HEK293 (cell line): Measurements from ENCODE around the gene MSANTD2.

Experiments
- MZF1 ChIP-seq: fragments of 450-650 bp; formaldehyde crosslinking; IDR thresholded peaks from 2 replicates; pipeline ENCODE4 v1.5.1; 2017; ENCODE audit warnings: missing biosample characterization, missing genetic modification characterization, borderline replicate concordance
- OSR2 ChIP-seq: fragments of 450-650 bp; formaldehyde crosslinking; IDR thresholded peaks from 2 replicates; pipeline ENCODE4 v1.5.1; 2016; ENCODE audit warnings: missing biosample characterization, missing genetic modification characterization
- SCRT2 ChIP-seq: fragments of 450-650 bp; formaldehyde crosslinking; IDR thresholded peaks from 2 replicates; pipeline ENCODE4 v1.5.1; 2016; ENCODE audit warnings: missing biosample characterization, missing genetic modification characterization
- SP2 ChIP-seq: fragments of 450-650 bp; formaldehyde crosslinking; IDR thresholded peaks from 2 replicates; pipeline ENCODE4 v1.5.1; 2016; ENCODE audit warnings: missing biosample characterization, missing genetic modification characterization
- WT1 ChIP-seq: fragments of 450-650 bp; formaldehyde crosslinking; IDR thresholded peaks from 2 replicates; pipeline ENCODE4 v1.5.1; 2016; ENCODE audit warnings: missing biosample characterization, missing genetic modification characterization
- ZFHX2 ChIP-seq: fragments of 450-650 bp; formaldehyde crosslinking; conservative IDR thresholded peaks from 2 replicates; pipeline ENCODE4 v1.5.1; 2016; ENCODE audit warnings: missing biosample characterization, missing genetic modification characterization
- ZFP69B ChIP-seq: fragments of 450-650 bp; formaldehyde crosslinking; IDR thresholded peaks from 2 replicates; pipeline ENCODE4 v1.5.1; 2016; ENCODE audit warnings: missing biosample characterization, missing genetic modification characterization
- ZNF16 ChIP-seq: fragments of 450-650 bp; formaldehyde crosslinking; IDR thresholded peaks from 2 replicates; pipeline ENCODE4 v1.5.1; 2016; ENCODE audit warnings: low read depth, missing biosample characterization, missing genetic modification characterization
- ZNF324 ChIP-seq: fragments of 450-650 bp; formaldehyde crosslinking; IDR thresholded peaks from 2 replicates; pipeline ENCODE4 v1.5.1; 2016; ENCODE audit warnings: missing biosample characterization, missing genetic modification characterization
- ZNF350 ChIP-seq: fragments of 450-650 bp; formaldehyde crosslinking; IDR thresholded peaks from 2 replicates; pipeline ENCODE4 v1.5.0; 2017; ENCODE audit warnings: missing biosample characterization, mild to moderate bottlenecking, missing genetic modification characterization
- ZNF37A ChIP-seq: fragments of 450-650 bp; IDR thresholded peaks from 2 replicates; pipeline ENCODE4 v1.5.1; 2018; ENCODE audit warnings: missing biosample characterization, missing genetic modification characterization
- ZNF423 ChIP-seq: fragments of 450-650 bp; formaldehyde crosslinking; IDR thresholded peaks from 2 replicates; pipeline ENCODE4 v1.5.1; 2016; ENCODE audit warnings: missing biosample characterization, missing genetic modification characterization
- ZNF600 ChIP-seq: fragments of 450-650 bp; formaldehyde crosslinking; IDR thresholded peaks from 2 replicates; pipeline ENCODE4 v1.5.1; 2016; ENCODE audit warnings: missing biosample characterization, missing genetic modification characterization
- ZNF654 ChIP-seq: fragments of 450-650 bp; formaldehyde crosslinking; IDR thresholded peaks from 2 replicates; pipeline ENCODE4 v1.5.1; 2016; ENCODE audit warnings: low read depth, missing biosample characterization, missing genetic modification characterization
- ZNF660 ChIP-seq: fragments of 450-650 bp; IDR thresholded peaks from 2 replicates; pipeline ENCODE4 v1.5.1; 2018; ENCODE audit warnings: missing biosample characterization, mild to moderate bottlenecking, missing genetic modification characterization
- TF ChIP-seq, protein P1 (sequence below): fragments of 450-650 bp; formaldehyde crosslinking; conservative IDR thresholded peaks from 2 replicates; pipeline ENCODE4 v1.5.1; 2016; ENCODE audit warnings: low read depth, missing biosample characterization, missing genetic modification characterization
- TF ChIP-seq, protein P2 (sequence below): fragments of 450-650 bp; formaldehyde crosslinking; IDR thresholded peaks from 2 replicates; pipeline ENCODE4 v1.5.1; 2017; ENCODE audit warnings: missing biosample characterization, missing genetic modification characterization
- TF ChIP-seq, protein P3 (sequence below): fragments of 450-650 bp; formaldehyde crosslinking; IDR thresholded peaks from 2 replicates; pipeline ENCODE4 v1.5.1; 2016; ENCODE audit warnings: missing biosample characterization, missing genetic modification characterization
- TF ChIP-seq, protein P4 (sequence below): fragments of 450-650 bp; formaldehyde crosslinking; IDR thresholded peaks from 2 replicates; pipeline ENCODE4 v1.5.1; 2016; ENCODE audit warnings: missing biosample characterization, missing genetic modification characterization, borderline replicate concordance
- TF ChIP-seq, protein P5 (sequence below): fragments of 450-650 bp; IDR thresholded peaks from 2 replicates; pipeline ENCODE4 v1.5.1; 2018; ENCODE audit warnings: missing biosample characterization, mild to moderate bottlenecking, missing genetic modification characterization
- TF ChIP-seq, protein P6 (sequence below): fragments of 450-650 bp; formaldehyde crosslinking; IDR thresholded peaks from 2 replicates; pipeline ENCODE4 v1.5.1; 2016; ENCODE audit warnings: missing biosample characterization, missing genetic modification characterization, borderline replicate concordance

The MSANTD2 gene

DNA sequence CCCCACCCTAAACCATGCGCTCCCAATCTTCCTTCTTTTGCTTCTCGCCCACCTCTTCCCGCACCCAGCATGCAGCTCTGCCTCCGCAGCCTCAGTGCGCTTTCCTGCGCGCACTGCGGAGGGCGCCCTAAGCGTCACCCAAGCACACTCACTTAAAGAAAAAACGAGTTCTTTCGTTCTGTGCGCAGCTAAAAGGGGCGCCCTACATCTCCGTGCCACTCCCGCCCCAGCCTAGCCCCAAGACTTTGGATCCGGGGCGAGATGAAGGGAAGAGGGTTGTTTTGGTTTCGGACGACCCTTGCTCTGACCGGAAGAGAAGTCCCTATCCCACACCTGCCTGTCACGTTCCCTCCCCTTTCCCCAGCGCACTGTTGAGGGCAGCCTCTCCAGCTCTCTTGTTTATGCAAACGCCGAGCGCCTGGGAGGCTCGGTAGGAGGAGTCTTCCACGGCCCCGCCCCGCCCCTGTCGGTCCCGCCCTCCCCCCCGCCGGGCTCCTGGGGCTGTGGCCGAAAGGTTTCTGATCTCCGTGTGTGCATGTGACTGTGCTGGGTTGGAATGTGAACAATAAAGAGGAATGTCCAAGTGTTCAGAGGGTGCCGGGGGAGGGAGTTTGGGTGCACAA is 53.5 kb downstream of the MSANTD2 start (continued):
- TF ChIP-seq, protein P1, sequence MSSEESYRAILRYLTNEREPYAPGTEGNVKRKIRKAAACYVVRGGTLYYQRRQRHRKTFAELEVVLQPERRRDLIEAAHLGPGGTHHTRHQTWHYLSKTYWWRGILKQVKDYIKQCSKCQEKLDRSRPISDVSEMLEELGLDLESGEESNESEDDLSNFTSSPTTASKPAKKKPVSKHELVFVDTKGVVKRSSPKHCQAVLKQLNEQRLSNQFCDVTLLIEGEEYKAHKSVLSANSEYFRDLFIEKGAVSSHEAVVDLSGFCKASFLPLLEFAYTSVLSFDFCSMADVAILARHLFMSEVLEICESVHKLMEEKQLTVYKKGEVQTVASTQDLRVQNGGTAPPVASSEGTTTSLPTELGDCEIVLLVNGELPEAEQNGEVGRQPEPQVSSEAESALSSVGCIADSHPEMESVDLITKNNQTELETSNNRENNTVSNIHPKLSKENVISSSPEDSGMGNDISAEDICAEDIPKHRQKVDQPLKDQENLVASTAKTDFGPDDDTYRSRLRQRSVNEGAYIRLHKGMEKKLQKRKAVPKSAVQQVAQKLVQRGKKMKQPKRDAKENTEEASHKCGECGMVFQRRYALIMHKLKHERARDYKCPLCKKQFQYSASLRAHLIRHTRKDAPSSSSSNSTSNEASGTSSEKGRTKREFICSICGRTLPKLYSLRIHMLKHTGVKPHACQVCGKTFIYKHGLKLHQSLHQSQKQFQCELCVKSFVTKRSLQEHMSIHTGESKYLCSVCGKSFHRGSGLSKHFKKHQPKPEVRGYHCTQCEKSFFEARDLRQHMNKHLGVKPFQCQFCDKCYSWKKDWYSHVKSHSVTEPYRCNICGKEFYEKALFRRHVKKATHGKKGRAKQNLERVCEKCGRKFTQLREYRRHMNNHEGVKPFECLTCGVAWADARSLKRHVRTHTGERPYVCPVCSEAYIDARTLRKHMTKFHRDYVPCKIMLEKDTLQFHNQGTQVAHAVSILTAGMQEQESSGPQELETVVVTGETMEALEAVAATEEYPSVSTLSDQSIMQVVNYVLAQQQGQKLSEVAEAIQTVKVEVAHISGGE (tag by site-specific recombination): 0 out of 2 replicates have a peak, but pooled peaks have one; percentile 38
- TF ChIP-seq ZNF324 (peak; percentile 46; the same call in 1 of the 2 replicates), ZNF16 (tag by site-specific recombination) (no peak), MZF1 (no peak), ZNF350 (tag by site-specific recombination) (no peak), ZNF654 (tag by site-specific recombination) (peak; percentile 20), SP2 (peak; percentile 70), ZFHX2 (tag by site-specific recombination) (peak; percentile 89), ZNF423 (tag by site-specific recombination) (peak; percentile 21; the same call in 1 of the 2 replicates), WT1 (tag by site-specific recombination) (peak; percentile 62; the same call in 1 of the 2 replicates), SCRT2 (no peak; the same call in 1 of the 2 replicates), ZNF660 (tag by site-specific recombination) (0 out of 2 replicates have a peak, but pooled peaks have one; percentile 14), ZNF600 (tag by site-specific recombination) (peak; percentile 94), OSR2 (no peak), ZNF37A (no peak), ZFP69B (no peak)
- TF ChIP-seq, protein P2, sequence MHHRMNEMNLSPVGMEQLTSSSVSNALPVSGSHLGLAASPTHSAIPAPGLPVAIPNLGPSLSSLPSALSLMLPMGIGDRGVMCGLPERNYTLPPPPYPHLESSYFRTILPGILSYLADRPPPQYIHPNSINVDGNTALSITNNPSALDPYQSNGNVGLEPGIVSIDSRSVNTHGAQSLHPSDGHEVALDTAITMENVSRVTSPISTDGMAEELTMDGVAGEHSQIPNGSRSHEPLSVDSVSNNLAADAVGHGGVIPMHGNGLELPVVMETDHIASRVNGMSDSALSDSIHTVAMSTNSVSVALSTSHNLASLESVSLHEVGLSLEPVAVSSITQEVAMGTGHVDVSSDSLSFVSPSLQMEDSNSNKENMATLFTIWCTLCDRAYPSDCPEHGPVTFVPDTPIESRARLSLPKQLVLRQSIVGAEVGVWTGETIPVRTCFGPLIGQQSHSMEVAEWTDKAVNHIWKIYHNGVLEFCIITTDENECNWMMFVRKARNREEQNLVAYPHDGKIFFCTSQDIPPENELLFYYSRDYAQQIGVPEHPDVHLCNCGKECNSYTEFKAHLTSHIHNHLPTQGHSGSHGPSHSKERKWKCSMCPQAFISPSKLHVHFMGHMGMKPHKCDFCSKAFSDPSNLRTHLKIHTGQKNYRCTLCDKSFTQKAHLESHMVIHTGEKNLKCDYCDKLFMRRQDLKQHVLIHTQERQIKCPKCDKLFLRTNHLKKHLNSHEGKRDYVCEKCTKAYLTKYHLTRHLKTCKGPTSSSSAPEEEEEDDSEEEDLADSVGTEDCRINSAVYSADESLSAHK (tag by site-specific recombination): no peak
- TF ChIP-seq, protein P3, sequence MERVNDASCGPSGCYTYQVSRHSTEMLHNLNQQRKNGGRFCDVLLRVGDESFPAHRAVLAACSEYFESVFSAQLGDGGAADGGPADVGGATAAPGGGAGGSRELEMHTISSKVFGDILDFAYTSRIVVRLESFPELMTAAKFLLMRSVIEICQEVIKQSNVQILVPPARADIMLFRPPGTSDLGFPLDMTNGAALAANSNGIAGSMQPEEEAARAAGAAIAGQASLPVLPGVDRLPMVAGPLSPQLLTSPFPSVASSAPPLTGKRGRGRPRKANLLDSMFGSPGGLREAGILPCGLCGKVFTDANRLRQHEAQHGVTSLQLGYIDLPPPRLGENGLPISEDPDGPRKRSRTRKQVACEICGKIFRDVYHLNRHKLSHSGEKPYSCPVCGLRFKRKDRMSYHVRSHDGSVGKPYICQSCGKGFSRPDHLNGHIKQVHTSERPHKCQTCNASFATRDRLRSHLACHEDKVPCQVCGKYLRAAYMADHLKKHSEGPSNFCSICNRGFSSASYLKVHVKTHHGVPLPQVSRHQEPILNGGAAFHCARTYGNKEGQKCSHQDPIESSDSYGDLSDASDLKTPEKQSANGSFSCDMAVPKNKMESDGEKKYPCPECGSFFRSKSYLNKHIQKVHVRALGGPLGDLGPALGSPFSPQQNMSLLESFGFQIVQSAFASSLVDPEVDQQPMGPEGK (tag by site-specific recombination): 0 out of 2 replicates have a peak, but pooled peaks have one; percentile 48
- TF ChIP-seq, protein P4, sequence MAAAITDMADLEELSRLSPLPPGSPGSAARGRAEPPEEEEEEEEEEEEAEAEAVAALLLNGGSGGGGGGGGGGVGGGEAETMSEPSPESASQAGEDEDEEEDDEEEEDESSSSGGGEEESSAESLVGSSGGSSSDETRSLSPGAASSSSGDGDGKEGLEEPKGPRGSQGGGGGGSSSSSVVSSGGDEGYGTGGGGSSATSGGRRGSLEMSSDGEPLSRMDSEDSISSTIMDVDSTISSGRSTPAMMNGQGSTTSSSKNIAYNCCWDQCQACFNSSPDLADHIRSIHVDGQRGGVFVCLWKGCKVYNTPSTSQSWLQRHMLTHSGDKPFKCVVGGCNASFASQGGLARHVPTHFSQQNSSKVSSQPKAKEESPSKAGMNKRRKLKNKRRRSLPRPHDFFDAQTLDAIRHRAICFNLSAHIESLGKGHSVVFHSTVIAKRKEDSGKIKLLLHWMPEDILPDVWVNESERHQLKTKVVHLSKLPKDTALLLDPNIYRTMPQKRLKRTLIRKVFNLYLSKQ (tag by site-specific recombination): no peak
- TF ChIP-seq, protein P5, sequence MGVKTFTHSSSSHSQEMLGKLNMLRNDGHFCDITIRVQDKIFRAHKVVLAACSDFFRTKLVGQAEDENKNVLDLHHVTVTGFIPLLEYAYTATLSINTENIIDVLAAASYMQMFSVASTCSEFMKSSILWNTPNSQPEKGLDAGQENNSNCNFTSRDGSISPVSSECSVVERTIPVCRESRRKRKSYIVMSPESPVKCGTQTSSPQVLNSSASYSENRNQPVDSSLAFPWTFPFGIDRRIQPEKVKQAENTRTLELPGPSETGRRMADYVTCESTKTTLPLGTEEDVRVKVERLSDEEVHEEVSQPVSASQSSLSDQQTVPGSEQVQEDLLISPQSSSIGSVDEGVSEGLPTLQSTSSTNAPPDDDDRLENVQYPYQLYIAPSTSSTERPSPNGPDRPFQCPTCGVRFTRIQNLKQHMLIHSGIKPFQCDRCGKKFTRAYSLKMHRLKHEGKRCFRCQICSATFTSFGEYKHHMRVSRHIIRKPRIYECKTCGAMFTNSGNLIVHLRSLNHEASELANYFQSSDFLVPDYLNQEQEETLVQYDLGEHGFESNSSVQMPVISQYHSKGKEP (tag by site-specific recombination): no peak
- TF ChIP-seq, protein P6, sequence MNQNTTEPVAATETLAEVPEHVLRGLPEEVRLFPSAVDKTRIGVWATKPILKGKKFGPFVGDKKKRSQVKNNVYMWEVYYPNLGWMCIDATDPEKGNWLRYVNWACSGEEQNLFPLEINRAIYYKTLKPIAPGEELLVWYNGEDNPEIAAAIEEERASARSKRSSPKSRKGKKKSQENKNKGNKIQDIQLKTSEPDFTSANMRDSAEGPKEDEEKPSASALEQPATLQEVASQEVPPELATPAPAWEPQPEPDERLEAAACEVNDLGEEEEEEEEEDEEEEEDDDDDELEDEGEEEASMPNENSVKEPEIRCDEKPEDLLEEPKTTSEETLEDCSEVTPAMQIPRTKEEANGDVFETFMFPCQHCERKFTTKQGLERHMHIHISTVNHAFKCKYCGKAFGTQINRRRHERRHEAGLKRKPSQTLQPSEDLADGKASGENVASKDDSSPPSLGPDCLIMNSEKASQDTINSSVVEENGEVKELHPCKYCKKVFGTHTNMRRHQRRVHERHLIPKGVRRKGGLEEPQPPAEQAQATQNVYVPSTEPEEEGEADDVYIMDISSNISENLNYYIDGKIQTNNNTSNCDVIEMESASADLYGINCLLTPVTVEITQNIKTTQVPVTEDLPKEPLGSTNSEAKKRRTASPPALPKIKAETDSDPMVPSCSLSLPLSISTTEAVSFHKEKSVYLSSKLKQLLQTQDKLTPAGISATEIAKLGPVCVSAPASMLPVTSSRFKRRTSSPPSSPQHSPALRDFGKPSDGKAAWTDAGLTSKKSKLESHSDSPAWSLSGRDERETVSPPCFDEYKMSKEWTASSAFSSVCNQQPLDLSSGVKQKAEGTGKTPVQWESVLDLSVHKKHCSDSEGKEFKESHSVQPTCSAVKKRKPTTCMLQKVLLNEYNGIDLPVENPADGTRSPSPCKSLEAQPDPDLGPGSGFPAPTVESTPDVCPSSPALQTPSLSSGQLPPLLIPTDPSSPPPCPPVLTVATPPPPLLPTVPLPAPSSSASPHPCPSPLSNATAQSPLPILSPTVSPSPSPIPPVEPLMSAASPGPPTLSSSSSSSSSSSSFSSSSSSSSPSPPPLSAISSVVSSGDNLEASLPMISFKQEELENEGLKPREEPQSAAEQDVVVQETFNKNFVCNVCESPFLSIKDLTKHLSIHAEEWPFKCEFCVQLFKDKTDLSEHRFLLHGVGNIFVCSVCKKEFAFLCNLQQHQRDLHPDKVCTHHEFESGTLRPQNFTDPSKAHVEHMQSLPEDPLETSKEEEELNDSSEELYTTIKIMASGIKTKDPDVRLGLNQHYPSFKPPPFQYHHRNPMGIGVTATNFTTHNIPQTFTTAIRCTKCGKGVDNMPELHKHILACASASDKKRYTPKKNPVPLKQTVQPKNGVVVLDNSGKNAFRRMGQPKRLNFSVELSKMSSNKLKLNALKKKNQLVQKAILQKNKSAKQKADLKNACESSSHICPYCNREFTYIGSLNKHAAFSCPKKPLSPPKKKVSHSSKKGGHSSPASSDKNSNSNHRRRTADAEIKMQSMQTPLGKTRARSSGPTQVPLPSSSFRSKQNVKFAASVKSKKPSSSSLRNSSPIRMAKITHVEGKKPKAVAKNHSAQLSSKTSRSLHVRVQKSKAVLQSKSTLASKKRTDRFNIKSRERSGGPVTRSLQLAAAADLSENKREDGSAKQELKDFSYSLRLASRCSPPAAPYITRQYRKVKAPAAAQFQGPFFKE (tag by site-specific recombination): no peak
